Raji (cell line): ENCODE measurements around the gene SF3B6.
A peak's percentile ranks its signal among the peaks of the same experiment; 100 is the strongest.

Experiments
- POLR2A ChIP-seq: IDR thresholded peaks from 2 replicates; pipeline ENCODE4 v1.6.1; 2011; ENCODE audit warnings: low read depth, low read length, control low read depth; ENCODE audit not compliant: insufficient read depth

The SF3B6 gene

DNA sequence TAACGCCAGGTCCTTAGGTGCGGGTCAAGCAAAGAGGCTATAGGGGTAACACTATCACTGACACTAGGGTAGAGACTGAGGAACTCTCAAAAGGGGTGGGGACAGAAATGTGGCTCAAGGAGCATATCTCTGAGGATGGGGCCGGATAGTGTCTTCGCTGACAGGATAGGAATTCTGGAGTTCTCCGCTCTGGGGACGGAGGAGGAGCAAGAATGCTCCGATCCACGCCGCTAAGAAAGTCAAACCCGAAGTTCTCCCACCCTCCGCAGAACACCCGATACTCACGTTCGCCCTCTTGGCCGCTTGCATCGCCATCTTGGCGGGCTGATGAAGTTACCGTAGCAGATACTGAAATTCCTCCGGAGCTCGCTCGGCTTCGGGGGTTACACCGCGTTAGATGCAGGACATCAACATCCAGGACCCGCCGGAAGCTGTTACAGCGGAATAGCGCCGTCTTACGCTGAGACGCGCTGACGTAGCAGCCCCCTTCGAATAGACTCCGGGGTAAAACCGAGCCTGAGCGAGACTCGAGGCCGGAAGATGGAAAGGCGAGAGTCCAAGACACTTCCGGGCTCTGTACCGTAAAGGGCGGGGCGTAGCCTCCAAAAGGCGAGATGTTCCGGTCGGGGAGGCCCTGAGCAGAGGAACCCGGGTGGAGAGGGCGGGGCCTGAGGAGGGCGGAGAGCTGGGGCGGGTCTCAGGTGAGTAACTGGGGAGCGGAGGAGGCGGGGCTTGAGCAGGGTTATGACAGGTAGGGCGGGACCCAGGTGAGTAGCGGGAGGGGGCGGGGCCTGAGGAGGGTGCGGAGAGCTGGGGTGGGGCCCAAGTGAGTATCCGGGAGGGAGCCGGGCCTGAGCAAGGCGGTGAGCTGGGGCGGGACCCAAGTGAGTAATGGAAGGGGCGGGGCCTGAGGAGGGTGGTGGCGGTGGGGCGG lies at the start of gene SF3B6:
Gene SF3B6 (minus strand): TSS at position 412 of the 934 bp plus-strand sequence. CDS start 97 bp downstream, at position 315.
- peak; percentile 97 for TF ChIP-seq POLR2A

GRCh38 chr2:24123922-24124580 lies 47.9 kb upstream of the SF3B6 start:
- TF ChIP-seq POLR2A, result no peak

DNA sequence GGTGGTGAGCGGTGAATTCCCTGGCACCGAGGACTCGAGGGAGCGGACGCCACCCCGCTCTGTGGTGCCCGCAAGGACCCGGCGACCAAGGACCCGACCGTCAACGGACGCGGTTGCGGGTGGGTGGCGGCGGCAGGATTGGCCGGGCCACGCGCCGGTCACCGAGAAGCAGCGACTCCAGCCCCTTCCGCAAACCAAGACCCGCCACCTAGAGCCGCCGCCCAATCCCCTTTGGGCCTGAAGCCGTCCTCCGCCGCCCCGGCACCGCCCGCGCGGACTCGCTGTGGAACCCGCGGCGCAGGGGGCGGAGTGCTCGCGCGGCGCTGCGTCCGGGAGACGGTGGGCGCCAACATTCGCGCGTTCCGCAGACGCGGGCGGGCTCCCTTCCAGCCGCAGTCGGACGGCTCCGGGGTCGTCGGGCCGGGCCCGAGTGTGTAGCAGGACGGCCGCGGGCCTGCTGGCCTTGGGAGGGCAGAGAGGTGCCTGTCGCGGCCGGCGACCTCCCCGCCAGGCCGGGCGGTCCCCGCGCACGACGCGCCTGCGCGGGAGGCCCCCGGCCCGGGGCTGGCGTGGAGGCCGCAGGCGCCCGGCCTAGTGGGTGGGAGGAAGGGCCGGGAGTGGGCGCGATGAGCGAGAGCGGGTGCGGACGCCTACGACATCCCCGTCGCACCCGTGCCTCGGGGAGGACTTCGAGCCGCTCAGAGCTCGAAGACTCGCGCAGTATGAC lies 47.2 kb upstream of the SF3B6 start, which contains the start of the genes FAM228B and PFN4:
Gene FAM228B (plus strand): TSS at position 275 of the 727 bp plus-strand sequence. CDS start 893 bp downstream, outside the sequence.
Gene PFN4 (minus strand): TSS at position 140 of the 727 bp plus-strand sequence. CDS start 799 bp downstream, outside the sequence.
- peak; percentile 78 for TF ChIP-seq POLR2A

DNA sequence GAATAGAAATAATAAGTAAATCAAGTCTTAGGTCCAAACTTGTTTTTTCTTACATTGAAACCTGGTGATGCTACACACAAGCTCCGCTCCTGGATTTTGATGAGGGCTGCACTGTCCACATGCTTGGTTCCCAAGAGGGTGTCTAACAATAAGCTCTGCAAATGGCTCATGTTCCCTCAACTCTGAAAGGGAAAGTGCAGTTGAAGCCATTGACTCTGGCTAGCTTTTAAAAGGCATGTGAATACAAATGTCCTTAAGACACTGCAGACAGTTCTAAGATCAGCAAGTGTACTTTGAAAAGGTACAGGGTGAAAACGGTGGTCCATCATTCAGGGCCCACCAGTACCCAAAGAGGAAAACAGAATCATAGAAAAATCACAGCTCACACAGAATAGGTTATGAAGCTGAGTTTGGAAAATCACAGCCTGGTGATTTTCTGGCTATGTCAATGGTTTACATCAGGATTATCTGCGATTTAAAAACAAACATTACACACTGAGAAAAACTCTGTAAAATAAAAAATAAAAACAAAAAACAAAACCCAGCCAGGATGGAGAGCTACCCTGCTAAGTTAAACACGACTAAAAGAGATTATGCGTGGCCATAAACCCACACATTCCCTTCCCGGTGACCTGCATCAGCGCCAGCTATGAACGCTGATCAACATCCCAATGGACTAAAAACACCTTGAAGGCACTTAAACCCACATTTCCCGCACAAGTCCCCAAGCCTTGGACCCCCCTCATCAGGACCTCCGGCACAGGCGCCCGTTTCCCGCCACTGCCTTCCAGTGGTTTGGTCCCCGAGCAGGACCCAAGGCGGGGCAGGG lies 46.5 kb upstream of the SF3B6 start:
- TF ChIP-seq POLR2A, result no peak

DNA sequence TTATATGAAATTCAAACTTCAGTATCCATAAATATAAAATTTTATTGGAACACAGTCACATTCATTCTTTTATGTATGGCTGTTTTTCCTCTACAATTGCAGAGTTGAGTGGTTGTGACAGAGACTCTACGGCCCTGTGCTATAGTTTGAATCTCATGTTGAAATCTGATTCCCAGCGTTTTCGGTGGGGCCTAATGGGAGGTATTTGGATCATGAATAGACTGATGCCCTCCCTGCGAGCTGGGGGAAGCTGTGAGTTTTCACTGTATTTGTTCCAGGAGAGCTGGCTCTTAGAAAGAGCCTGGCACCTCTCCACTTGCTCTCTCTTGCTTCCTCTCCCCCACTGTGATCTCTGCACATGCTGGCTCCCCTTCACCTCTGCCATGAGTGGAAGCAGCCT lies 45.3 kb upstream of the SF3B6 start:
- no peak for TF ChIP-seq POLR2A

DNA sequence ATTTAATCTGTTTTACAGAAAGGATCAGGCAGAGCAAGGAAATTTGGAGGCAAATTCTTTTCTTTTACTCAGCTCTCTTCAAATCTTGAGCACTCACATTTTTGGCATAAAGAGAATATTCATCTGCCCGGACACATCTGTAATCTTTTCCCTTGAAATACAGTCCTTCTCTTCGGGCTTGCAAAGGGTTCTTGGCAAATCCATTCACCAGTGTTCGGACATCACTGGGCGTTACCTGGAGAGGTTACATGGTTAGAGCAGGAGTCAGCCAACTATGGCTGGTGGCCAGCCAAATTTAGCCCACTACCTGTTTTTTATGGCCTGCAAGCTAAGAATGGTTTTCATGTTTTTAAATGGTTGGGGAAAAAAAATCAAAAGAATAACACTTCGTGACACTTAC lies 44.9 kb upstream of the SF3B6 start:
- TF ChIP-seq POLR2A, result no peak

GRCh38 chr2:24117902-24118301 lies 41.8 kb upstream of the SF3B6 start:
- no peak for TF ChIP-seq POLR2A

GRCh38 chr2:24115057-24115456 lies 38.9 kb upstream of the SF3B6 start:
- TF ChIP-seq POLR2A, result no peak

GRCh38 chr2:24111407-24111901 lies 35.3 kb upstream of the SF3B6 start:
- TF ChIP-seq POLR2A, result no peak

GRCh38 chr2:24110660-24111303 lies 34.7 kb upstream of the SF3B6 start:
- no peak for TF ChIP-seq POLR2A

- no peak for TF ChIP-seq POLR2A
Observed at GRCh38 chr2:24107336-24107735, 31.2 kb upstream of the SF3B6 start.

GRCh38 chr2:24106786-24107185 lies 30.7 kb upstream of the SF3B6 start:
- TF ChIP-seq POLR2A, result no peak

DNA sequence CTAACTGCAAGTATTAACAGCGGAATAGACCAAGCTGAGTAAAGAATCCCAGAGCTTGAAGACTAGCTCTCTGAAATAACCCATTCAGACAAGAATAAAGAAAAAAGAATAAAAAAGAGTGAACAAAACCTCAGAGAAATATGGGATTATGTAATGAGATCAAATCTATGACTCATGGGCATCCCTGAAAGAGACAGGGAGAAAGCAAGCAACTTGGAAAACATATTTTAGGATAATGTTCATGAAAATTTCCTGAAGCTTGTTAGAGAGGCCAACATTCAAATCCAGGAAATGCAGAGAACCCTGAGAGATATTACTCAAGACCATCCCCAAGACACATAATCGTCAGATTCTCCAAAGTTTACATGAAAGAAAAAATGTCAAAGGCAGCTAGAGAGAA lies 29.7 kb upstream of the SF3B6 start:
- no peak for TF ChIP-seq POLR2A

DNA sequence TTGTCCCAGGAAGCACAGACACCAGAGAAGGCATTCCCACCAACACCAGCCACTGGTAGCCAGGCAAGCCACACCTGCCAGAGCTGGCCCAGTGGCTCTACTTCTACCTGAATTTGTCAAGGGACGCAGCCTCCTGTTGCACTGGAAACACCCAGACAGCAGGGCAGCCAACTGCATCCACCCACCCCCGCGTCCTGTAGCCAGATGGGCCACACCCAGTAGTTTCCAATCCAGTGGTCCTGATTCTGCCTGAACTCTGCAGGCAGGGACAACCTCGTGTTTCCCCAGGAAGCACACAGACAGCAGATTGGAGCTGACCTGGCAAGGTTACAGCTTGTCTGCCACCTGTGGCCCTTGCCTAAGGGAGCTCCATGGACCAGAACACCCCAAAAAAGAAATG lies 28.8 kb upstream of the SF3B6 start:
- TF ChIP-seq POLR2A, result no peak

DNA sequence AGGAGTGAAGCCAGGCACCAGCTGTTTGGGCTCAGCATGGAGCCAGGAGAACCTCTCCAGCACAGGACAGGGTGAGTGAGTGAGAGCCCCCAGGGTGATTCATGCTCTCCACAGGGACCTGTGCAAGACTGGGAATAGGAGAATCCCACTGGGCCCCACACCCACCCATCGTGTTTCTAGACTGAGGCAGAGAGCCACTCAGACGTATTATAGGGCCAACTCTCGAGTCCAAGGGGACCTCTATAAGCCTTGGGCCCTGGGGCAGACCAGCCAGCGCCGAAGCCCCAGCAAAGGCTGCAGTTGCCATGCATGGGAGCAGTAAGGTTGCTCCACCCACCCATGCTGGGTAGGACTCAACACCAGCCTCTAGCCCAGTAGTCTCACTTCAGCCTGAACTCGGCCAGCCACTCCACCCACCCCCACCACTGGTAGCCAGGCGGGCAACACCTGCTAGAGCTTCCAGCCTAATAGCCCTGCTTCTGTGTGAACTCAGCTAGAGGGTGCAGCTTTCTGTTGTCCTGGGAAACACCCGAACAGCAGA lies 28.1 kb upstream of the SF3B6 start:
- no peak for TF ChIP-seq POLR2A
